SJSA1 (cell line): ENCODE data around the gene SLC35F6. TPM values are rescaled to one million over a fixed set of nuclear protein-coding genes. Genes with fewer than 3 reads are reported as not detected.

Experiments
- DNase-seq, 2 experiments: peaks; one replicate each; pipeline ENCODE4 v3.0.0-alpha.2; 2015 to 2020; ENCODE audit warnings: low spot score in 2 of 2, low read depth in 1 of 2
- H3K27ac ChIP-seq: fragments of 250-450 bp; sonication (Bioruptor Pico); 2 replicates; pipeline ENCODE4 v1.5.1; 2020; ENCODE audit warnings: mild to moderate bottlenecking, moderate library complexity
- H3K27me3 ChIP-seq: fragments of 250-450 bp; sonication (Bioruptor Pico); replicated peaks from 2 replicates; pipeline ENCODE4 v1.5.1; 2020; ENCODE audit warnings: mild to moderate bottlenecking, moderate library complexity
- H3K36me3 ChIP-seq: fragments of 250-450 bp; sonication (Bioruptor Pico); 2 replicates; pipeline ENCODE4 v1.5.1; 2020; ENCODE audit warnings: mild to moderate bottlenecking
- H3K4me1 ChIP-seq: fragments of 250-450 bp; sonication (Bioruptor Pico); replicated peaks from 2 replicates; pipeline ENCODE4 v1.6.1; 2021; ENCODE audit warnings: mild to moderate bottlenecking
- H3K4me3 ChIP-seq: fragments of 250-450 bp; sonication (Bioruptor Pico); 2 replicates; pipeline ENCODE4 v1.5.1; 2020; ENCODE audit warnings: mild to moderate bottlenecking
- H3K9me3 ChIP-seq: fragments of 250-450 bp; sonication (Bioruptor Pico); replicated peaks from 2 replicates; pipeline ENCODE4 v1.5.1; 2020; ENCODE audit warnings: mild to moderate bottlenecking
- total RNA-seq: library from RNA; depleted of rRNA; stranded (reverse); fragments of >200 nt; shearing (Covaris generic); gene quantifications from 2 replicates; pipeline ENCODE4 v1.2.3, GENCODE V29; 2014; rRNA removed

SLC35F6 gene, protein sequence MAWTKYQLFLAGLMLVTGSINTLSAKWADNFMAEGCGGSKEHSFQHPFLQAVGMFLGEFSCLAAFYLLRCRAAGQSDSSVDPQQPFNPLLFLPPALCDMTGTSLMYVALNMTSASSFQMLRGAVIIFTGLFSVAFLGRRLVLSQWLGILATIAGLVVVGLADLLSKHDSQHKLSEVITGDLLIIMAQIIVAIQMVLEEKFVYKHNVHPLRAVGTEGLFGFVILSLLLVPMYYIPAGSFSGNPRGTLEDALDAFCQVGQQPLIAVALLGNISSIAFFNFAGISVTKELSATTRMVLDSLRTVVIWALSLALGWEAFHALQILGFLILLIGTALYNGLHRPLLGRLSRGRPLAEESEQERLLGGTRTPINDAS
- 35.9 and 55.2 TPM in 2 replicates for total RNA-seq

- H3K27me3 ChIP-seq = no peaks in the 10 kb centered on the region
- peaks cover 45% of the 10 kb centered on the region for H3K36me3 ChIP-seq
- H3K4me1 ChIP-seq = peaks cover 28% of the 10 kb centered on the region
- H3K4me3 ChIP-seq = peak within 1 kb of the TSS; percentile 86
- DNase-seq = peak; percentile 80 to 85
- no peaks in the 10 kb centered on the region for H3K9me3 ChIP-seq
- H3K27ac ChIP-seq = peak within 1 kb of the TSS; percentile 83
Measured at GRCh38 chr2:26764078-26764887, at the start of gene SLC35F6. Gene SLC35F6, plus strand, starts transcription at chr2:26764284. Its CDS starts 66 bp downstream, at chr2:26764350.

GRCh38 chr2:26715528-26716270, 48.4 kb upstream of the SLC35F6 start:
- Histone ChIP-seq H3K36me3 (no peaks in the 10 kb centered on the region), H3K27ac (no peak overlapping the region), H3K27me3 (no peaks in the 10 kb centered on the region), H3K9me3 (no peaks in the 10 kb centered on the region), H3K4me3 (no peak overlapping the region), H3K4me1 (peaks cover 7% of the 10 kb centered on the region; the same call in 1 of the 2 replicates)
- DNase-seq = no peak

- H3K9me3 ChIP-seq = no peaks in the 10 kb centered on the region
Measured at GRCh38 chr2:26716340-26716739, 47.7 kb upstream of the SLC35F6 start.

DNA sequence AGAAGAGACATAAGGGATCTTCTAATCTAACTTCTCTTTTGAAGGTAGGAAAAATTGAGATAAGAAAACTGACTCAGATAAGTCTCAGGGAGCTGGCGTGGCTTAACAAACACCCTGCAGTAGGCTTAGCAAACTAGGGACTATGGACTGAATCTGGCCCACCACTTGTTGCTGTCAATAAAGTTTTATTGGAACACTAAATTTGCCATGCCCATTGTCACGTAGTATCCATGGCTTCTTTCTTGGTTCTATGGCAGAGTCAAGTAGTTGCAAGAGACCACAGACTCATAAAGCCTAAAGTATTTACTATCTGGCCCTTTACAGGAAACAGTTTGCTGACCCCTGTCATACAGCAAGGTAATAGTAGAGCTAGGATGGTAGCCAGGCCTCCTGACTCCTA, 47.3 kb upstream of the SLC35F6 start:
- Histone ChIP-seq H3K27me3 (no peaks in the 10 kb centered on the region), H3K4me1 (peaks cover 10% of the 10 kb centered on the region; the same call in 1 of the 2 replicates), H3K27ac (no peak overlapping the region), H3K36me3 (no peaks in the 10 kb centered on the region), H3K4me3 (no peak overlapping the region), H3K9me3 (no peaks in the 10 kb centered on the region)
- no peak for DNase-seq

More at GRCh38 chr2:26716340-26716739, 47.7 kb upstream of the SLC35F6 start:
- no peaks in the 10 kb centered on the region for H3K36me3 ChIP-seq
- H3K4me1 ChIP-seq = peaks cover 10% of the 10 kb centered on the region; the same call in 1 of the 2 replicates
- H3K27ac ChIP-seq = no peak overlapping the region
- no peaks in the 10 kb centered on the region for H3K27me3 ChIP-seq
- no peak overlapping the region for H3K4me3 ChIP-seq
- no peak for DNase-seq

- Histone ChIP-seq H3K27ac (no peak overlapping the region), H3K9me3 (no peaks in the 10 kb centered on the region), H3K4me1 (peaks cover 10% of the 10 kb centered on the region; the same call in 1 of the 2 replicates), H3K4me3 (no peak overlapping the region), H3K36me3 (no peaks in the 10 kb centered on the region), H3K27me3 (no peaks in the 10 kb centered on the region)
- no peak for DNase-seq
Measured at GRCh38 chr2:26717362-26717761, 46.7 kb upstream of the SLC35F6 start.

DNA sequence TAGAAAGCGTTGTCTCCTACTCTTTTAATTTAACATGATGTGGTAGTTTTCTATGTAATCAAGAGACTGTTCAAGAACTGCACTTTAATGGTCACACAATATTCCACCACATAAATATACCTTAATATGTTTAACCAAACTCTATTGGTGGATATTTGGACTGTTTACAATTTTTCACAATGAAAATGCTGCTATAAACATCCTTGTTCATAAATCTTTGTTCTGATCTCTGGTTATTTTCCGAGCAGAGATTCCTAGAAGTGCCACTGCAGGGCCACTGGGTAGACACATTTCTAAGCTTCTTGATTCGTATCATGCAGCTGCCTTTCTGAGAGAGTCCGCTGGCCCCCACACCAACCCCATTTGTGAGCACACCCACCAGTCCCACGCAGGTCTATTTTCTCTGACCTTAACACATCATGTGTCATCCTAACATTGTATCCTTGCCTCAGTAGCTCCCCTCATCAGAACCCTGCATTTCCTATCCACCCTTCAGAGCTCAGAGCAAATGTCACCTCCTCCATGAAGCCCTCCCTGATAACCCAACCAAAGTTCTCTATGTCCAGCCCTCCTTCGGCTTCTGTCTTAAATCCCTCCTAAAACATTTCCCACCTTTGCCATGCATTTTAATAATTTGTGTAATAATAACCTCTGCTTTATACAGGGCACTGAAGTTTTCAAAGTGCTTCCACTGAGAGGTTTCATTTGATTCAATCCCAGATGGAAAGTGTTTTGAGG, 45.0 kb upstream of the SLC35F6 start:
- Histone ChIP-seq H3K36me3 (no peaks in the 10 kb centered on the region), H3K4me1 (peaks cover 15% of the 10 kb centered on the region), H3K4me3 (no peak overlapping the region), H3K9me3 (no peaks in the 10 kb centered on the region), H3K27me3 (no peaks in the 10 kb centered on the region), H3K27ac (no peak overlapping the region)
- no peak for DNase-seq

- DNase-seq = no peak
- Histone ChIP-seq H3K4me1 (peaks cover 16% of the 10 kb centered on the region), H3K4me3 (no peak overlapping the region), H3K27ac (no peak overlapping the region), H3K27me3 (no peaks in the 10 kb centered on the region), H3K9me3 (no peaks in the 10 kb centered on the region), H3K36me3 (no peaks in the 10 kb centered on the region)
Measured at GRCh38 chr2:26720322-26721114, 43.6 kb upstream of the SLC35F6 start.

DNA sequence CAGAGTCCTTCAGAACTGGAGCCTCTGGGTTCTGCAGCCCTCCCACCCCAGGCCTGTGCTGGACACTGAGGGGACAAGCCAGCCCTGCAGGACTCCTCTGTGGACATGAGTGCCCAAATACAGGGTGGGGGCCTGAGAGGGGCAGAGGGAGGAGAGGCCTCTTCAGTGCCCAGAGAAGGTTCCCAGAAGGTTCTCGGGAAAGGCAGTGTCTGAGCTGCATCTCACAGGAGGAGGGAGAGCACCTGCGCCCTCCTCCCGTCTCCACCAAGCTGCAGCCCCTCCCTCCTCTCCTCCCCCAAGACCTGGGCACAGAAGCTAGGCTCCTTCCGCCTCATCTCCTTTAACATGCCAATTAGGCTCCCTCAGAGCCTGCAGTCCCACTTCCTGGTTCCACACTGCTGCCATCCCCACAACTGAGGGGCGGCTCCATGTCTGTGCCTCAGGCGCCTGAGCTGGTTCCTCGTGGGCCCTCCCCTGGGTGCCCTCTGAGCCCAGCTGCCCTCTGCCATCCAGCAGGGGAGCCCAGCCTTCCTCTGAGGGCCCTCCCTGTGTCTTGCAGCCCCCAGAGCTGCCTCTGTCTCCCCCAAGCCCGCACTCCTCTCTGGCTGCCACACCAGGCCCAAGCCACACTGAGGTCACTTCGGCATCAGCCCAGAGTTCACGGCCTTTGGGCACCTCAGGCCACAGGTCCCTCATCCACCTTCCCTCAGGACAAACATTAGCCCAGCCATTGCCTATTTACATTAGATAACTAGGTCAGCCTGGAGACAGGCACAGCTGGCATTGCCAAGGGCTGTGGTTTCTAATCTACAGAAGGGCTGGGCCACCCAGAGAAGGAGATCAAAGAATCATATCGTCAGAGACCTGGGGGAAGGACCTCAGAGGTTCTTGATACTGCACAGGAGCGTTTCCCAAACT, 42.7 kb upstream of the SLC35F6 start:
- no peak overlapping the region for H3K4me3 ChIP-seq
- H3K36me3 ChIP-seq = no peaks in the 10 kb centered on the region
- no peak for DNase-seq
- H3K4me1 ChIP-seq = peaks cover 16% of the 10 kb centered on the region
- H3K9me3 ChIP-seq = no peaks in the 10 kb centered on the region
- no peaks in the 10 kb centered on the region for H3K27me3 ChIP-seq
- H3K27ac ChIP-seq = no peak overlapping the region

GRCh38 chr2:26722328-26722727, 41.8 kb upstream of the SLC35F6 start:
- Histone ChIP-seq H3K4me3 (no peak overlapping the region), H3K27ac (no peak overlapping the region), H3K27me3 (no peaks in the 10 kb centered on the region), H3K4me1 (peaks cover 16% of the 10 kb centered on the region), H3K36me3 (no peaks in the 10 kb centered on the region), H3K9me3 (no peaks in the 10 kb centered on the region)
- DNase-seq = no peak

- Histone ChIP-seq H3K27me3 (no peaks in the 10 kb centered on the region), H3K9me3 (no peaks in the 10 kb centered on the region), H3K36me3 (no peaks in the 10 kb centered on the region), H3K27ac (no peak overlapping the region), H3K4me1 (peaks cover 16% of the 10 kb centered on the region), H3K4me3 (no peak overlapping the region)
- DNase-seq = no peak
Measured at GRCh38 chr2:26722911-26723310, 41.2 kb upstream of the SLC35F6 start.

- H3K9me3 ChIP-seq = no peaks in the 10 kb centered on the region
- H3K4me1 ChIP-seq = peaks cover 16% of the 10 kb centered on the region
- no peaks in the 10 kb centered on the region for H3K36me3 ChIP-seq
- H3K27me3 ChIP-seq = no peaks in the 10 kb centered on the region
- no peak for DNase-seq
- no peak overlapping the region for H3K27ac ChIP-seq
- H3K4me3 ChIP-seq = no peak overlapping the region
Measured at GRCh38 chr2:26723475-26723874, 40.6 kb upstream of the SLC35F6 start.
